Measurements from ENCODE around the gene C1orf159. TPM values are rescaled to one million over a fixed set of nuclear protein-coding genes. Genes with fewer than 3 reads are reported as not detected.

C1orf159 gene
- total RNA-seq, 4 donors from 2014 or later: 14.0 to 32.0 (median 22.7) TPM

GRCh38 chr1:1052003-1052840 is 63.7 kb downstream of the C1orf159 start:
- no peak for TF ChIP-seq POLR2A (IDR thresholded peaks at IDR 0.05)
- no peak for TF ChIP-seq CTCF (IDR thresholded peaks at IDR 0.05)
- Histone ChIP-seq H3K9me3 (no peaks in the 10 kb centered on the region), H3K4me1 (no peaks in the 10 kb centered on the region), H3K27ac (no peak overlapping the region), H3K27me3 (no peaks in the 10 kb centered on the region), H3K4me3 (no peak overlapping the region), H3K36me3 (peaks cover 0 to 48% (median 0%) of the 10 kb centered on the region in 3 donors)
- no peak for DNase-seq

- Histone ChIP-seq H3K4me3 (no peak overlapping the region), H3K27ac (no peak overlapping the region), H3K4me1 (no peaks in the 10 kb centered on the region), H3K36me3 (peaks cover 0 to 56% (median 0%) of the 10 kb centered on the region in 3 donors), H3K9me3 (no peaks in the 10 kb centered on the region), H3K27me3 (no peaks in the 10 kb centered on the region)
- DNase-seq: no peak
- no peak for TF ChIP-seq POLR2A (IDR thresholded peaks at IDR 0.05)
- TF ChIP-seq CTCF (IDR thresholded peaks at IDR 0.05): no peak
These were observed 64.6 kb downstream of the C1orf159 start for GRCh38 chr1:1051127-1051810.

- DNase-seq: no peak
- Histone ChIP-seq H3K4me3 (no peak overlapping the region), H3K4me1 (no peaks in the 10 kb centered on the region), H3K9me3 (no peaks in the 10 kb centered on the region), H3K27me3 (no peaks in the 10 kb centered on the region), H3K27ac (no peak overlapping the region), H3K36me3 (peaks cover 0 to 58% (median 0%) of the 10 kb centered on the region in 3 donors)
- TF ChIP-seq POLR2A (IDR thresholded peaks at IDR 0.05) (no peak), CTCF (IDR thresholded peaks at IDR 0.05) (no peak)
These were observed 65.3 kb downstream of the C1orf159 start for GRCh38 chr1:1050577-1051052.

GRCh38 chr1:1049318-1050165 is 66.3 kb downstream of the C1orf159 start:
- DNase-seq: no peak
- no peak overlapping the region for H3K4me3 ChIP-seq
- TF ChIP-seq POLR2A (IDR thresholded peaks at IDR 0.05): no peak
- no peak for TF ChIP-seq CTCF (IDR thresholded peaks at IDR 0.05)
- H3K27ac ChIP-seq: no peak overlapping the region
- peaks cover 0 to 58% (median 0%) of the 10 kb centered on the region in 3 donors for H3K36me3 ChIP-seq
- H3K9me3 ChIP-seq: no peaks in the 10 kb centered on the region
- H3K4me1 ChIP-seq: no peaks in the 10 kb centered on the region
- no peaks in the 10 kb centered on the region for H3K27me3 ChIP-seq

GRCh38 chr1:1048765-1049164 is 67.1 kb downstream of the C1orf159 start:
- no peaks in the 10 kb centered on the region for H3K4me1 ChIP-seq
- H3K27ac ChIP-seq: no peak overlapping the region
- H3K4me3 ChIP-seq: no peak overlapping the region
- H3K36me3 ChIP-seq: peaks cover 0 to 50% (median 0%) of the 10 kb centered on the region in 3 donors
- H3K9me3 ChIP-seq: no peaks in the 10 kb centered on the region
- no peak for DNase-seq
- TF ChIP-seq CTCF (IDR thresholded peaks at IDR 0.05) (no peak), POLR2A (IDR thresholded peaks at IDR 0.05) (no peak)
- no peaks in the 10 kb centered on the region for H3K27me3 ChIP-seq
